AG04449 (cell line): ENCODE results near the gene GSS.

Experiments
- CTCF ChIA-PET: fragments of 350-600 bp; formaldehyde crosslinking; extraction: SDS; loops from one replicate; lab custom pipeline; 2021; ENCODE audit warnings: antibody characterized with exemption; lab: Yijun Ruan, JAX
- POLR2A ChIA-PET: fragments of 400-600, 350-600 bp; formaldehyde crosslinking; extraction: SDS; loops from one replicate; lab custom pipeline; 2020; ENCODE audit warnings: antibody characterized with exemption, inconsistent platforms; lab: Yijun Ruan, JAX
- DNase-seq: peaks from one replicate; pipeline ENCODE4 v3.0.0-alpha.2; 2010; ENCODE audit warnings: low read depth, low spot score
- H3K4me3 ChIP-seq: 2 replicates; pipeline ENCODE4 v1.5.1; 2011; ENCODE audit warnings: low read depth, mild to moderate bottlenecking, control low read depth, low read length
- TF ChIP-seq, protein P1 (sequence below): IDR thresholded peaks from one replicate; pipeline ENCODE4 v1.5.1; 2011; ENCODE audit warnings: mild to moderate bottlenecking, moderate library complexity, low read length, control low read depth, inconsistent platforms; ENCODE audit not compliant: insufficient read depth; ENCODE audit errors: missing control alignments

Gene GSS

DNA sequence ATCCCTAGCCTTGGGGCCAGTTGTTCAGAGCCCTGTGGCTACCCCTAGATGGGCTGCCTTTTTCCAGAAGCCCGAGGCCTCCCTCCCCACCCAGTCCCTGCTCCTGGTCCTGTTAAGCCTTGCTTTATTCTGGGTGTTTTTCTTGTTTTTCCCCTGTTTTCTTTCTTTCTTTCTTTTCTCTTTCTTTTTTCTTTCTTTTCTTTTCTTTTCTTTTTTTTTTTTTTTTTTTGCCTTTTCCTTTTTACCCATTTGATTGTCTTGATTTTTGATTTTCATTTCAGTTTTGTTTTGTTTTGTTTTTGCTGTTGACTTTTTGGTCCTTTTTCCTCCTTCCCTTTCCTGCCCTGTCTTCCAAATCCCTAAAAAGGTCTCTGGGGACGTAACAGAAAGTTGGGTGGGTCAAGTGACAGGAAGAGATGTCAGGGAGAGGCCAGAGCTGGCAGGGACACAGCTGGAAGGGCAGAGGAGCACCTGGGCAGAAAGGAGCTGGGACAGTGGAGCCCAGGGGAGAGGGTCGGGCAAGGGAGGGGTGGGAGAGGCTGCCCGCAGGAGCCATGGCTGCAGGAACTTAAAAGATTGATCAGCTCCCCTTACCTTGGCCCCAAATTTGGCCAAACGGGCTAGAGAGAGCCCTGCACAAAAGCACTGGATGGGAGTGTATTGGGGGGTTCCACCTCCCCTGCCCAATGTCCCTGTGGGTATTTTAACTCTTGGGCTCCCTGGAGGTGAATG is 27.6 kb upstream of the GSS start:
- CTCF ChIA-PET, result interaction anchor here (4.5 kb wide), 1 partner anchor 110 kb away, joined by 23 read pairs; the partner anchor contains the start of gene GGT7
- no peak overlapping the region for H3K4me3 ChIP-seq
- TF ChIP-seq, protein P1, sequence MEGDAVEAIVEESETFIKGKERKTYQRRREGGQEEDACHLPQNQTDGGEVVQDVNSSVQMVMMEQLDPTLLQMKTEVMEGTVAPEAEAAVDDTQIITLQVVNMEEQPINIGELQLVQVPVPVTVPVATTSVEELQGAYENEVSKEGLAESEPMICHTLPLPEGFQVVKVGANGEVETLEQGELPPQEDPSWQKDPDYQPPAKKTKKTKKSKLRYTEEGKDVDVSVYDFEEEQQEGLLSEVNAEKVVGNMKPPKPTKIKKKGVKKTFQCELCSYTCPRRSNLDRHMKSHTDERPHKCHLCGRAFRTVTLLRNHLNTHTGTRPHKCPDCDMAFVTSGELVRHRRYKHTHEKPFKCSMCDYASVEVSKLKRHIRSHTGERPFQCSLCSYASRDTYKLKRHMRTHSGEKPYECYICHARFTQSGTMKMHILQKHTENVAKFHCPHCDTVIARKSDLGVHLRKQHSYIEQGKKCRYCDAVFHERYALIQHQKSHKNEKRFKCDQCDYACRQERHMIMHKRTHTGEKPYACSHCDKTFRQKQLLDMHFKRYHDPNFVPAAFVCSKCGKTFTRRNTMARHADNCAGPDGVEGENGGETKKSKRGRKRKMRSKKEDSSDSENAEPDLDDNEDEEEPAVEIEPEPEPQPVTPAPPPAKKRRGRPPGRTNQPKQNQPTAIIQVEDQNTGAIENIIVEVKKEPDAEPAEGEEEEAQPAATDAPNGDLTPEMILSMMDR, result no peak
- no peak for DNase-seq
- POLR2A ChIA-PET, result no interaction called here

GRCh38 chr20:34982270-34983088 is 26.9 kb upstream of the GSS start:
- CTCF ChIA-PET, result interaction anchor here (1.2 to 4.5 kb wide), 2 partner anchors 9 to 109 kb away, joined by 3 to 23 read pairs; partner anchors contain the start of gene GGT7

DNA sequence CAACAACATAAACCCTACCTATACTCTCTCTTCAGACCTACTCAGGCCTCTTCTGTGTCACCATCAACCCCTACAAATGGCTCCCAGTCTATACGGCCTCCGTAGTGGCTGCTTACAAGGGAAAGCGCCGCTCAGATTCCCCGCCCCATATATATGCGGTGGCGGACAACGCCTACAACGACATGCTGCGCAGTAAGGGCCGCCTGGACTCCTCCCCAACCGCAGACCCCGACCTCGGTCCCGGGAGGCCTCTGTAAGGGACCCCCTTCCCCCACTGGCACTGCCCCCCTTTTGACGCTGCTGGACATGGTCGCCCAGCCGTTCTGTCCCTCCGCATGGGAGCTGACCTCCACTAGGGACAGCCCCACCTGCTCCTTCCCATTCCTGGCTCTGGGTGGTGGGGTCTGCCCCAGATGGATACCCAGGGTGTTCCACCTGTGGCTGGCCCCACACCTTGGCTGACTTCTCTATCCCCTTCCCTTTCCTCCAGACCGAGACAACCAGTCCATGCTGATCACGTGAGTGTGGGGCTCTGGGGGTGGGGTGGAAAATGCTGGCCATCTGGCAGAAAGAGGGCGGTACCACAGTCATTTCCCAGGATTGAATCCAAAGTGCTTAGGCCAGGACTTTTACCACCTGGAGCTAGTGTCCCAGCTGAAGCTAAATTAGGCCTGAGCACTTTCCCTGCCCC is 25.1 kb upstream of the GSS start:
- no peak overlapping the region for H3K4me3 ChIP-seq
- no peak for DNase-seq
- POLR2A ChIA-PET, result no interaction called here

More at GRCh38 chr20:34982270-34983088, 26.9 kb upstream of the GSS start:
- DNase-seq, result no peak
- H3K4me3 ChIP-seq, result no peak overlapping the region
- POLR2A ChIA-PET, result no interaction called here
- TF ChIP-seq, protein P1, result no peak

GRCh38 chr20:34979366-34980153 is 24.0 kb upstream of the GSS start:
- DNase-seq, result no peak
- TF ChIP-seq, protein P1, result no peak
- no peak overlapping the region for H3K4me3 ChIP-seq
- CTCF ChIA-PET, result interaction anchor here (1.1 to 1.3 kb wide), 2 partner anchors 106 to 144 kb away, joined by 3 to 6 read pairs; no protein-coding TSS in a partner anchor
- POLR2A ChIA-PET, result no interaction called here

More for the DNA sequence above, 25.1 kb upstream of the GSS start:
- CTCF ChIA-PET, result interaction anchor here (1.1 kb wide), 1 partner anchor 145 kb away, joined by 3 read pairs; no protein-coding TSS in a partner anchor
- TF ChIP-seq, protein P1, result no peak

DNA sequence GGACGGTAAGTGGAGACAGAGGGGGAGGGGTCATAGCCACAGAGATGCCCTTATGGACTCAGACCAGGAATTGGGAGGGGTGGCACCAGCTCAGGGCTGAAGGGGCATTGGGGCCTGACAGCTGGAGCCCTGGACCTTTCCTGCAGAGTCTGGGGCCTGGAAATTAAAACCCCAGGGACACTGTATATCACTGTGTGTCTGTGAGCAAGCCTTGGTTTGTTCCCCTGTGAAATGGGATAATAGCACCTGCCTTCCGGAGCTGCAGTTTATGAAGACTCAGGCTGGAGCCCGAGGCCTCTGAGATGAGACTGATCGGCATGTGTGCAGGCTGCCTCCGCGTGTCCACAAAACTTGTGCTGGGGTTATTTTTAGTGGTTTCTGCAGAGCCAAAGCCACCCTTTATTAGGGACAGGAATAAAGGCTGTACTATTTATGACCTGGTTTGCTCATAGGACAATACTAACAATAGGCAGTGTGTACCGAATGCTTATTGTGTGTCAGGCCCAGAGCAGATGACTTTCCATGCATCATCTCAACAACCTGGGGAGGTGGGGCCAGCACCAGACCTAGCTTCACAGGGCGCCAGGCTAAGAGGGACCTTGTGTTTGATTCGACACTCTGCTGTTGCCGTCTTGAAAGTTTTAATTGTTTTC is 22.6 kb upstream of the GSS start:
- TF ChIP-seq, protein P1, result no peak
- H3K4me3 ChIP-seq, result no peak overlapping the region
- ChIA-PET CTCF (interaction anchor here (0.9 to 1.3 kb wide), 2 partner anchors 103 to 104 kb away, joined by 3 to 6 read pairs; no protein-coding TSS in a partner anchor), POLR2A (no interaction called here)
- DNase-seq, result no peak
